ENCODE measurements around the gene MEIS1.
A peak's percentile ranks its signal among the peaks of the same experiment; 100 is the strongest.

MEIS1 gene

GRCh38 chr2:66580166-66581049 is 145.5 kb downstream of the MEIS1 start:
- DNase-seq (ENCODE audit: low spot score): no peak

- DNase-seq (ENCODE audit: low spot score): peak; percentile 52
Observed at GRCh38 chr2:66581339-66582103, 146.6 kb downstream of the MEIS1 start.

- no peak for DNase-seq (ENCODE audit: low spot score)
Observed at GRCh38 chr2:66582104-66582986, 147.4 kb downstream of the MEIS1 start.

- DNase-seq (ENCODE audit: low spot score): no peak
Observed at GRCh38 chr2:66582987-66583880, 148.3 kb downstream of the MEIS1 start.

- DNase-seq (ENCODE audit: low spot score): no peak
Observed at GRCh38 chr2:66583881-66584280, 149.0 kb downstream of the MEIS1 start.

- DNase-seq (ENCODE audit: low spot score): no peak
Observed at GRCh38 chr2:66585587-66585986, 150.7 kb downstream of the MEIS1 start.

- peak; percentile 59 for DNase-seq (ENCODE audit: low spot score)
Observed at GRCh38 chr2:66587216-66587615, 152.3 kb downstream of the MEIS1 start.

GRCh38 chr2:66594001-66594400 is 159.1 kb downstream of the MEIS1 start:
- no peak for DNase-seq (ENCODE audit: low spot score)

GRCh38 chr2:66595556-66595955 is 160.6 kb downstream of the MEIS1 start:
- no peak for DNase-seq (ENCODE audit: low spot score)

GRCh38 chr2:66596256-66596655 is 161.3 kb downstream of the MEIS1 start:
- DNase-seq (ENCODE audit: low spot score): peak; percentile 44

GRCh38 chr2:66601624-66602023 is 166.7 kb downstream of the MEIS1 start:
- no peak for DNase-seq (ENCODE audit: low spot score)

- no peak for DNase-seq (ENCODE audit: low spot score)
Observed at GRCh38 chr2:66602341-66602740, 167.4 kb downstream of the MEIS1 start.

- DNase-seq (ENCODE audit: low spot score): no peak
Observed at GRCh38 chr2:66604326-66604725, 169.4 kb downstream of the MEIS1 start.

GRCh38 chr2:66604976-66605375 is 170.1 kb downstream of the MEIS1 start:
- no peak for DNase-seq (ENCODE audit: low spot score)

- DNase-seq (ENCODE audit: low spot score): no peak
Observed at GRCh38 chr2:66607152-66607551, 172.2 kb downstream of the MEIS1 start.

All from iPS-NIHi11 (cell line).